ENCODE measurements around the gene ATF5.

The ATF5 gene

DNA sequence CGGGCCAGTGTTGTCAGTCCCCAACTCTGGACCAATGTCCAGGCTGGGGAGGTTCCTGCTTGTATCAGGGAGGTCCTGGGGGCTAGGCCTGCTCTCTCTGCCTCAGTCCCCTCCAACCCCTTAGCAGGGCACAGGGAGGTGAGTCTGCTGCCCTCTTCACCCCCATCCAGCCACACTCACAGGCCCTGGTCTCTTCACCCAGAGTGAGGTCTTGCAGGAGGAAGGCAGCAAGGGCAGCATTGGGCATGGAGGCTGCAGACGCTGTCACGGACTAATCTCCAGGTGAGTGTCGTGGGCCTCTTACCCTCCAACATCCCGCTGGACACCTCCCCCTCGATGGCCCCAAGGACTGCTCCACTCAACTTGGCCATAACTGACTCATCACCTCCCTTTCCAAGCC is 43.8 kb downstream of the ATF5 start:
- no peak overlapping the region for H3K4me3 ChIP-seq (ENCODE audit: low read depth, low read length)

- H3K4me3 ChIP-seq (ENCODE audit: low read depth, low read length): no peak overlapping the region
Observed at GRCh38 chr19:49973987-49974386, 45.0 kb downstream of the ATF5 start.

GRCh38 chr19:49975051-49975450 is 46.0 kb downstream of the ATF5 start:
- no peak overlapping the region for H3K4me3 ChIP-seq (ENCODE audit: low read depth, low read length)

DNA sequence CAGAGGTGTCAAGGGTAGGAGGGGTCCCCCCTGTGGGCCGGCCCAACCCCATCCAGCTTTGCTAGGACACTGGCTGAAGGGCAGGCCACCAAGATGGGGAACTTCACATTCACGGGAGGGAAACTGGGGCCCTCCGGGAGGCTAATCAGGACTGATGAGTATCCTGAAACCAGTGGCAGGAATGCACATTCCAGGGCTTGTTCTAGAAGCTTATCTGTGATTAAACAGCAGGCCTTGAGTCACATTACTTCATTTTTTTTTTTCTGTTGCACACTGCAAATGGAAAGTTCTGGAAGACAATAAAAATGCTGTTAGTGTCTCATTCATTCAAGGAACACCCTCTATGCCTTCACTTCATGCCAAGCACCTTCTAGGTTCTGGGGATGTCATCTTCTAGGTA is 47.5 kb downstream of the ATF5 start:
- H3K4me3 ChIP-seq (ENCODE audit: low read depth, low read length): no peak overlapping the region

DNA sequence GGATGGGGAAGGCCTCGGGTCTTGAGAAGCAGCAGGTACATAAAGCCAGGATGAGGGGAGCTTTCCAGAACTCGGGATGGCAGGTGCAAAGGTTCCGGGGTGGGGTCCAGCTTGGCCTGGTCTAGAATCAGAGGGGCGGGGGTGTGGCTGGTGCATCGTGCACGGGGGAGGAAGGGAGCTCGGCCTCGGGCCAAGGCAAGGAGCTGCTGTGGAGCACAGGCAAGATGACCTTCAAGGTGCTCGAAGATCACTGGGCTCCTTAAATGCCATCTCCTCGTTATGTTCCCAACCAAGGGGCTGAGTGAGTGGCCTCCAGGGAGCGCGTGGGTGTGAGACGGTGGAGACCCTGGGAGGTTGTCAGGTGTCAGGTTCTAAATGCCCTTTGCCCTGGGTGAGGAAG is 48.1 kb downstream of the ATF5 start:
- H3K4me3 ChIP-seq (ENCODE audit: low read depth, low read length): no peak overlapping the region

- no peak overlapping the region for H3K4me3 ChIP-seq (ENCODE audit: low read depth, low read length)
Observed at GRCh38 chr19:49977881-49978280, 48.9 kb downstream of the ATF5 start.

- H3K4me3 ChIP-seq (ENCODE audit: low read depth, low read length): no peak overlapping the region
Observed at GRCh38 chr19:49978324-49978723, 49.3 kb downstream of the ATF5 start.

DNA sequence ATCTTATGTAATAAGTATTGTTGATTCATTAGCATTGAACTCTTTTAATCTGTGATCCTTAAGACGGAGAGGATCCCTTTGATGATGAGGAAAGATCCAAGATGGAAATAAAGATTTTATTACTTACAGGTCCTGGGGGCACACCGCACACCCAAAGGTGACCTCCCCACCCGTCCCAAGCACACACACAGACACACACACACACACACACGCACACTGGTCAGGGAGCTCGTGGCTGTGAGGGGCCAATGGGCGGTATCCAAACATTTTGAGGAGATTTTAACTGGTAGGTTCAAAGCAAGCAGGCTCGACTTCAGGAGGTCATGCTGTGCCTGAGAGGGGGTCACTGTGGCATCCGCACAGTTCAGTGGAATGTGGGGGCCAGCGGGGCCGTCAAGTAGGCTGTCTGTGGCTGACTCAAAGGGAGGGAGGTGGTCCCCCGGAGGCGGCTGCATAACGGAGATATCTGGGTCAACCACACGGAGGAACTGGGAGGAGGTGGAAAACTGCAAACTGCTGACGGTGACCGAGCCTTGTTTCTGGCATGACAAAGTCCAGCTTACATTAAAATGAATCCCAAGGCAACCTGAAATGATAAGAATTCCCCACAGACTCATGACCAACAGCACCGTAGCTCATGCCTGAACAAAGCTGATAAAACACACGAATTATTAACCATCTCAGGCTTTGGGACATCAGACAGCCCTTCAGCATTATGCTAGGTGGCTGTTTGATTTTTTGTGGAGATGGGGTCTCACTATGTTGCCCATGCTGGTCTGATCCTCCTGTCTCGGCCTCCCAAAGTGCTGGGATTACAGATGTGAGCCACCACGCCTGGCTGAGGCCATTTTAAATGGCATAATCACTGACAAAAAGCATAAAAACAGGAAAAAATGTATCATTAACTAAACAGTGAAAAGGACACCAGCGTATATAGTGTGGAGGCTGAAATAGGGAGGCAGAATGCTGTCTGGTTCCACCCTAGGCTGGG is 52.9 kb downstream of the ATF5 start:
- no peak overlapping the region for H3K4me3 ChIP-seq (ENCODE audit: low read depth, low read length)
